Parathyroid adenoma (tissue), 2 donors: ENCODE results near the gene GRIK4.
"Not testable (repeated sequence)": the region's sequence is repeated elsewhere in the genome, so short reads cannot be mapped to it uniquely, and the experiment has no call there.

Experiments used
- H2AFZ ChIP-seq: fragments of 300-600 bp; sonication (generic); one replicate; pipeline ENCODE4 v1.7.0; 2017; ENCODE audit warnings: antibody characterized with exemption, mild to moderate bottlenecking
- H3K27ac ChIP-seq: fragments of 300-600 bp; sonication (generic); one replicate; pipeline ENCODE4 v1.7.0; 2017
- H3K27me3 ChIP-seq: fragments of 300-600 bp; sonication (generic); one replicate; pipeline ENCODE4 v1.7.0; 2017; ENCODE audit warnings: low read length; ENCODE audit not compliant: control insufficient read depth, insufficient read depth
- H3K36me3 ChIP-seq: fragments of 300-600 bp; sonication (generic); one replicate; pipeline ENCODE4 v1.7.0; 2017; ENCODE audit warnings: low read length; ENCODE audit not compliant: control insufficient read depth, insufficient read depth
- H3K4me1 ChIP-seq: fragments of 300-600 bp; sonication (generic); one replicate; pipeline ENCODE4 v1.7.0; 2017; ENCODE audit warnings: control low read depth
- H3K4me2 ChIP-seq: fragments of 300-600 bp; sonication (generic); one replicate; pipeline ENCODE4 v1.7.0; 2017; ENCODE audit warnings: low read length
- H3K4me3 ChIP-seq: fragments of 300-600 bp; sonication (generic); one replicate; pipeline ENCODE4 v1.7.0; 2017; ENCODE audit warnings: low read depth, low read length
- H3K79me2 ChIP-seq: fragments of 300-600 bp; sonication (generic); one replicate; pipeline ENCODE4 v1.7.0; 2017; ENCODE audit warnings: control low read depth
- H3K9ac ChIP-seq: fragments of 300-600 bp; sonication (generic); one replicate; pipeline ENCODE4 v1.7.0; 2017; ENCODE audit warnings: mild to moderate bottlenecking
- H3K9me3 ChIP-seq: fragments of 300-600 bp; sonication (generic); one replicate; pipeline ENCODE4 v1.7.0; 2017; ENCODE audit warnings: low read length; ENCODE audit not compliant: control insufficient read depth
- TF ChIP-seq, protein P1 (sequence below): fragments of 300-600 bp; sonication (generic); IDR thresholded peaks from one replicate; pipeline ENCODE4 v1.7.0; 2017; ENCODE audit warnings: antibody characterized with exemption, mild to moderate bottlenecking
- donor health status: primary hyperparathyroidism.

The GRIK4 gene

GRCh38 chr11:120781486-120782120, 270.1 kb downstream of the GRIK4 start:
- H3K36me3 ChIP-seq, result no peaks in the 10 kb centered on the region
- no peak overlapping the region for H3K4me2 ChIP-seq
- no peaks in the 10 kb centered on the region for H3K27me3 ChIP-seq
- no peaks in the 10 kb centered on the region for H3K79me2 ChIP-seq
- H2AFZ ChIP-seq, result no peak overlapping the region
- no peaks in the 10 kb centered on the region for H3K9me3 ChIP-seq
- H3K9ac ChIP-seq, result no peak overlapping the region
- no peak overlapping the region for H3K27ac ChIP-seq
- TF ChIP-seq, protein P1, sequence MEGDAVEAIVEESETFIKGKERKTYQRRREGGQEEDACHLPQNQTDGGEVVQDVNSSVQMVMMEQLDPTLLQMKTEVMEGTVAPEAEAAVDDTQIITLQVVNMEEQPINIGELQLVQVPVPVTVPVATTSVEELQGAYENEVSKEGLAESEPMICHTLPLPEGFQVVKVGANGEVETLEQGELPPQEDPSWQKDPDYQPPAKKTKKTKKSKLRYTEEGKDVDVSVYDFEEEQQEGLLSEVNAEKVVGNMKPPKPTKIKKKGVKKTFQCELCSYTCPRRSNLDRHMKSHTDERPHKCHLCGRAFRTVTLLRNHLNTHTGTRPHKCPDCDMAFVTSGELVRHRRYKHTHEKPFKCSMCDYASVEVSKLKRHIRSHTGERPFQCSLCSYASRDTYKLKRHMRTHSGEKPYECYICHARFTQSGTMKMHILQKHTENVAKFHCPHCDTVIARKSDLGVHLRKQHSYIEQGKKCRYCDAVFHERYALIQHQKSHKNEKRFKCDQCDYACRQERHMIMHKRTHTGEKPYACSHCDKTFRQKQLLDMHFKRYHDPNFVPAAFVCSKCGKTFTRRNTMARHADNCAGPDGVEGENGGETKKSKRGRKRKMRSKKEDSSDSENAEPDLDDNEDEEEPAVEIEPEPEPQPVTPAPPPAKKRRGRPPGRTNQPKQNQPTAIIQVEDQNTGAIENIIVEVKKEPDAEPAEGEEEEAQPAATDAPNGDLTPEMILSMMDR, result no peak
- H3K4me3 ChIP-seq, result no peak overlapping the region
- no peaks in the 10 kb centered on the region for H3K4me1 ChIP-seq

DNA sequence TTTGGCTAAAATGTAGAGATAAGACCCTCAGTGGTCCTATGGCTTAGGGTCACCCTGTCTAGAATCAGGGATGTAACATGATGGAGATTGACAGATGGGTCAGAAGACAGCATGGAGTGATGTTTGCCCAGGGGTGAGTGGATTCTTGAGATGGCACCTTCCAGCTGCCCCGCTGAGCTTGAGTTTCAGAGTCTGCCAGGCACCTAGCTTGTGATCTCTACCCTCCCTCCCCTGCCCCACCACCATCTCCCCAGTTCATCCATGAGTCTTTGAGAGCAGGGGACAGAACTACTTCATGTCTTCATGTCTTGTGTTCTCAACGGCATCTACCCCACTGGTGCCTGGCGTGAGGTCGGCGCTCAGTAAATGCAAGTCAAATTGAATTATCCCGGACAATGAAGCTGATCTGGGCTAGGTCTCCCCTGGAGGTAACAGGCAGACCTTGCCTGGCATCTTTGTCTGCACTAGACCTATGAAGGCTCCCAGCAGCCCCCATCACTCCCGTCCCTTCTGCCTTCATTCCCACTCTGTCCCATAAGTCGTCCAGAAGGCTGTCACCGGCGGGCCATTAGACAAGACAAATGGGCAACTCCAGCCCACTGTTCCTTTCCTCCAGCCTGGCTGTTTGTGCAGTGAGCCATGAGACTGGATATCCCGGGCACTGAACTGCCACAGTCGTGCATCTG, 273.2 kb downstream of the GRIK4 start:
- Histone ChIP-seq H3K27ac (no peak overlapping the region), H3K4me2 (no peak overlapping the region), H3K4me1 (no peaks in the 10 kb centered on the region), H2AFZ (no peak overlapping the region), H3K36me3 (no peaks in the 10 kb centered on the region), H3K9me3 (no peaks in the 10 kb centered on the region), H3K9ac (no peak overlapping the region), H3K4me3 (no peak overlapping the region), H3K79me2 (no peaks in the 10 kb centered on the region), H3K27me3 (no peaks in the 10 kb centered on the region)
- TF ChIP-seq, protein P1, result no peak

DNA sequence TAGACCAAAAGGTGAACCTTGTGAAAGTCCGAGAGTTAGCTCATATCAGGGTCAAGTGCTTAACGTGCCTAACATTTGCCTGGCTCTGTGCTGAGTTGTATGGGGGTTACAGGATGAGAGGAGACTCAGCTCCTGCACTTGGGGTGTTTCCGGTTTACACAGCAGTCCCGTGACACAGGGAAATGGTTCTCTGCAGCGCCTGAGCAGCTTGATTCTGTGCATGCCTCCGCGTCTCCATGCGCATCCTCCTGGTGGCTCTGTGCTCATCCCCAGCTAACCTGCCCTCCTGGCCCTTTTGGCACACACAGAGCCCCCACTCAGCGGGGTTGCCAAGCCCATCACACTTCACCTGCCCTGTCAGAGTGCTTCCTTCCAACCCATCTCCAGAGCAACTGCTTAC, 274.0 kb downstream of the GRIK4 start:
- H3K36me3 ChIP-seq, result no peaks in the 10 kb centered on the region

DNA sequence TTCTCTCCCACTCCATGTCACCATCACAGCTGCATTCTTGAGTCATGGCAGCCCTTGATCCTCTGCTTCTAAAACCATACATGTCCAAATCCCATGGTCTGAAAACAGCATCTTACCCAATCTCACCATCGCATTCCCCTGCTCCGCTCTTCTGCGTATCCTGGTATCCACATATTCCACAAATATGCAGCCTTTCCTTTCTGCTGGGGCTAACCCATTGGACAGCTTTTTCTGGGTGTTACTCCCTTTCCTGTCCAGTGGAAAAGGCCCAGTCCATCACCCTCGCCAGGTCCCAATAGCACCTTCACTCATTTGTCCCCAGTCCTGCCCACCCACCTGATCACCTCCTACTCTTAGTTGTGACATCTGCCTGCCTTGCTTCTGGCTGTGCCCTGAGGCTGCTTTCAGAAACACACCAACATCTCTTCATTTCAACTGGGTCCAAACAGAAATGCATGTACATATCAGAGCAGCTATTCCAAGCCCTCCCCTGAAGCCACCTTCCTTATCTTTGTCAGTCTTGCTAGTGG, 274.7 kb downstream of the GRIK4 start:
- no peak overlapping the region for H3K4me3 ChIP-seq
- no peak overlapping the region for H3K9ac ChIP-seq
- H3K9me3 ChIP-seq, result no peaks in the 10 kb centered on the region
- TF ChIP-seq, protein P1, result no peak
- H2AFZ ChIP-seq, result no peak overlapping the region
- H3K4me2 ChIP-seq, result no peak overlapping the region
- no peaks in the 10 kb centered on the region for H3K36me3 ChIP-seq
- no peak overlapping the region for H3K27ac ChIP-seq
- H3K4me1 ChIP-seq, result no peaks in the 10 kb centered on the region
- no peaks in the 10 kb centered on the region for H3K79me2 ChIP-seq
- no peaks in the 10 kb centered on the region for H3K27me3 ChIP-seq

More for the DNA sequence above, 274.0 kb downstream of the GRIK4 start:
- no peaks in the 10 kb centered on the region for H3K4me1 ChIP-seq
- H3K79me2 ChIP-seq, result no peaks in the 10 kb centered on the region
- H3K27me3 ChIP-seq, result no peaks in the 10 kb centered on the region
- no peak overlapping the region for H3K9ac ChIP-seq
- no peak overlapping the region for H3K27ac ChIP-seq
- TF ChIP-seq, protein P1, result no peak
- H2AFZ ChIP-seq, result no peak overlapping the region
- no peaks in the 10 kb centered on the region for H3K9me3 ChIP-seq
- H3K4me2 ChIP-seq, result no peak overlapping the region
- no peak overlapping the region for H3K4me3 ChIP-seq

DNA sequence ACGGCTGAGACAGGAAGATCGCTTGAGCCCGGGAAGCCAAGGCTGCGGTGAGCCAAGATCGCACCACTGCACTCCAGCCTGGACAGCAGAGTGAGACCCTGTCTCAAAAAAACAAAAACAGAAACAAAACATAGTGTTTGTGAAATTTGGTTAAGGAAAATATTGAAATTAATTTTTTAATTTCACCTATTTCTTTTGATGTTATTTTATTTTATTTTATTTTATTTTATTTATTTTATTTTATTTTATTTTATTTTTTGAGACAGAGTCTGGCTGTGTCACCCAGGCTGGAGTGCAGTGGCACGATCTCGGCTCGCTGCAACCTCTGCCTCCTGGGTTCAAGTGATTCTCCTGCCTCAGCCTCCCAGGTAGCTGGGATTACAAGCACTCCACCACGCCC, 275.7 kb downstream of the GRIK4 start:
- H3K4me2 ChIP-seq, H3K4me1 ChIP-seq, H3K4me3 ChIP-seq, H3K9me3 ChIP-seq, H3K79me2 ChIP-seq, H3K27me3 ChIP-seq, H3K27ac ChIP-seq, H3K36me3 ChIP-seq, H3K9ac ChIP-seq, H2AFZ ChIP-seq: not testable (repeated sequence)
